Measurements from ENCODE around the gene NOS1AP. TPM values are rescaled to one million over a fixed set of nuclear protein-coding genes. Genes with fewer than 3 reads are reported as not detected.
A peak's percentile ranks its signal among the peaks of the same experiment; 100 is the strongest.

NOS1AP gene
- total RNA-seq, 1 experiment from 2014 or later = 0.17 TPM

GRCh38 chr1:162138112-162138511 is 68.6 kb downstream of the NOS1AP start:
- no peak for DNase-seq (ENCODE audit: low spot score)

- no peak for DNase-seq (ENCODE audit: low spot score)
Measured at GRCh38 chr1:162138599-162139181, 69.2 kb downstream of the NOS1AP start.

- DNase-seq (ENCODE audit: low spot score) = no peak
Measured at GRCh38 chr1:162139211-162139610, 69.7 kb downstream of the NOS1AP start.

- DNase-seq (ENCODE audit: low spot score) = no peak
Measured at GRCh38 chr1:162141281-162142054, 72.0 kb downstream of the NOS1AP start.

- no peak for DNase-seq (ENCODE audit: low spot score)
Measured at GRCh38 chr1:162142968-162143367, 73.5 kb downstream of the NOS1AP start.

GRCh38 chr1:162144268-162144667 is 74.8 kb downstream of the NOS1AP start:
- no peak for DNase-seq (ENCODE audit: low spot score)

GRCh38 chr1:162144853-162145252 is 75.4 kb downstream of the NOS1AP start:
- DNase-seq (ENCODE audit: low spot score) = no peak

GRCh38 chr1:162145280-162145965 is 75.9 kb downstream of the NOS1AP start:
- no peak for DNase-seq (ENCODE audit: low spot score)

- DNase-seq (ENCODE audit: low spot score) = no peak
Measured at GRCh38 chr1:162145966-162146696, 76.6 kb downstream of the NOS1AP start.

GRCh38 chr1:162147760-162148159 is 78.3 kb downstream of the NOS1AP start:
- DNase-seq (ENCODE audit: low spot score) = no peak

GRCh38 chr1:162150112-162150511 is 80.6 kb downstream of the NOS1AP start:
- DNase-seq (ENCODE audit: low spot score) = no peak

GRCh38 chr1:162151900-162152829 is 82.7 kb downstream of the NOS1AP start:
- DNase-seq (ENCODE audit: low spot score) = peak; percentile 88

GRCh38 chr1:162153374-162153773 is 83.9 kb downstream of the NOS1AP start:
- no peak for DNase-seq (ENCODE audit: low spot score)

GRCh38 chr1:162157469-162157868 is 88.0 kb downstream of the NOS1AP start:
- DNase-seq (ENCODE audit: low spot score) = no peak

- no peak for DNase-seq (ENCODE audit: low spot score)
Measured at GRCh38 chr1:162158624-162159271, 89.3 kb downstream of the NOS1AP start.

GRCh38 chr1:162159515-162159914 is 90.0 kb downstream of the NOS1AP start:
- no peak for DNase-seq (ENCODE audit: low spot score)

- no peak for DNase-seq (ENCODE audit: low spot score)
Measured at GRCh38 chr1:162161916-162162550, 92.5 kb downstream of the NOS1AP start.

- DNase-seq (ENCODE audit: low spot score) = no peak
Measured at GRCh38 chr1:162165528-162165927, 96.0 kb downstream of the NOS1AP start.

GRCh38 chr1:162166917-162167615 is 97.6 kb downstream of the NOS1AP start:
- no peak for DNase-seq (ENCODE audit: low spot score)

All from H4 (cell line).